IMR-90 (cell line): ENCODE results near the gene PIEZO2.
"Not testable (repeated sequence)": the region's sequence is repeated elsewhere in the genome, so short reads cannot be mapped to it uniquely, and the experiment has no call there.

Source experiments
- CEBPB ChIP-seq: IDR thresholded peaks from 2 replicates; pipeline ENCODE4 v1.6.1; 2012; ENCODE audit warnings: low read depth, low read length, improper control_type of control experiment
- CTCF ChIP-seq: conservative IDR thresholded peaks from 2 replicates; pipeline ENCODE4 v1.5.1; 2012; ENCODE audit warnings: mild to moderate bottlenecking, low read depth, low read length, improper control_type of control experiment
- FOS ChIP-seq: fragments of 150-350 bp; IDR thresholded peaks from 2 replicates; pipeline ENCODE4 v1.6.1; 2016; ENCODE audit warnings: low read depth, low read length
- MAFK ChIP-seq: IDR thresholded peaks from 2 replicates; pipeline ENCODE4 v1.6.1; 2012; ENCODE audit warnings: low read depth, low read length, improper control_type of control experiment
- MAZ ChIP-seq: IDR thresholded peaks from 2 replicates; pipeline ENCODE4 v1.6.1; 2012; ENCODE audit warnings: low read depth, mild to moderate bottlenecking, low read length, improper control_type of control experiment, moderate library complexity, borderline replicate concordance
- NFE2L2 ChIP-seq: fragments of 150-350 bp; IDR thresholded peaks from 2 replicates; pipeline ENCODE4 v1.6.1; 2016; ENCODE audit warnings: low read depth, mild to moderate bottlenecking, low read length
- POLR2A ChIP-seq: IDR thresholded peaks from 2 replicates; pipeline ENCODE4 v1.6.1; 2012; ENCODE audit warnings: mild to moderate bottlenecking, low read depth, low read length
- TF ChIP-seq, protein P1 (sequence below): fragments of 150-350 bp; IDR thresholded peaks from 2 replicates; pipeline ENCODE4 v1.6.1; 2017; ENCODE audit warnings: mild to moderate bottlenecking, antibody characterized with exemption, low read length, low read depth

DNA sequence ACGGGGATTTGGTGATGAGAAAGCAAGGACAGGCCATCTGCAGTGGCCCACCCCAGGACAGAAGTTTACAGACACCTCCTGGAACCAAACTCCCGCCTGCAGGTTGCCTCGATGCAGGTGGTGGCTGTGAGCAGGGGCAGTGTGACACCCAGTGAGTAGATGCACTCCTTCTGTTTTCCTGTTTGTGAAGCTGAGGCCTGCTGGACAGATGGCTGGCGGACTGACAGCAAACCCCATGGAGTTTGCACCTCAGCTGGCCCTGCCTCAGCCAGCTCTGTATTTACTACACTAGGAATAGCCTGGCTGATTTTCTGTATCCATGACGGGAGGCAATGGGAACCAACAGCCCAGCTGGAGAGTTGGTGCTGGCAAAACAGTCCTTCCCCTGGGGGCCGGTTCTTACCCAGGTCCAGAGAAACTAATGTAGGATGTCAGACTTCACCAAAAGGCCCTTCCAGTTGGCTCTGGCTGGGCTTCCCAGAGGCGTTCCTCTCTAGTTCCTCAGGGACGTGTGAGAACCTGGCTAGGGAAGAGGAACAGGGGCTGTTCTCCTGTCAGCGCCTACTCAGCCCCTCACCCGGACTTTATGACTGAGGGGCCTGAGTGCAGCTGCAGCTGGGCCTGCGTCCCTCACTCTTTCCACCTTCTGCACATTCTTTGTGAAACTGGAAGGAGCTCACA lies 511.4 kb downstream of the PIEZO2 start:
- TF ChIP-seq FOS, POLR2A, CTCF, NFE2L2, MAZ, CEBPB, MAFK: not testable (repeated sequence)
- TF ChIP-seq, protein P1, sequence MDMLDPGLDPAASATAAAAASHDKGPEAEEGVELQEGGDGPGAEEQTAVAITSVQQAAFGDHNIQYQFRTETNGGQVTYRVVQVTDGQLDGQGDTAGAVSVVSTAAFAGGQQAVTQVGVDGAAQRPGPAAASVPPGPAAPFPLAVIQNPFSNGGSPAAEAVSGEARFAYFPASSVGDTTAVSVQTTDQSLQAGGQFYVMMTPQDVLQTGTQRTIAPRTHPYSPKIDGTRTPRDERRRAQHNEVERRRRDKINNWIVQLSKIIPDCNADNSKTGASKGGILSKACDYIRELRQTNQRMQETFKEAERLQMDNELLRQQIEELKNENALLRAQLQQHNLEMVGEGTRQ: not testable (repeated sequence)
